GM19035 (cell line): ENCODE measurements around the gene ORM1.

ENCODE experiments used
- ATAC-seq: cut with Tn5 transposase; IDR thresholded peaks from one replicate; pipeline ENCODE4 v1.9.1; 2021; ENCODE audit not compliant: unreplicated experiment

Gene ORM1

DNA sequence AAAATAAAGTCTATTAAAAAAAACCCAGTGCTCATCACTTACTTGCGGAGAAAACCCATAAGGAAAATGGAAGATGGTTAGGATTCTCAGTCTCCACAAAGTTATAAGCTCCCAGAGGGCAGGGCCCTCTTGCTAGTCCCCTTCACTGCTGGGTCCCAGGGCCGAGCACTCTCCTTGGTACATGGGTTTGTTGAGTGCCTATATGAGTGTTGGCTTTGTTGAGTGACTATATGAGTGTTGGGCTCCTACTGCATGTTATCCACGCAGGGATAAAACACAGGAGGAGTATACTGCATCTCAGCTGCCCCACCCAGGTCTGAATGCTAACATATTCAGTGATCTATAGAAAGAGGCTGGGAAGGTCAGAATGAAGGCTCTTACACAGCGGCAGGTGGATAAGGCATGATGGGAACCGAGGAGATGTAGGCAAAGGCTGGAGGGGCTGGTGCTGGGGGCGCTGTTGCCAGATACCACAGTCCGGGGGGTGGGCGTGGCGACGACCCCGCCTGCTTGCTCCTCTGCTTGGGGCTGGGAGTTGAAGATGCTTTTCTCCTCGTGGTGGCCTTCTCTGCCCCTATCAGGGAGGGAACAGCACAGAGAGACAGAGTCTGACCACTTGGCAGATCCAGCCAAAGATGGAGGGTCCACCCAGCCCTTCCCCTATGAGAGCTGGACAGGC, 18.4 kb downstream of the ORM1 start:
- no peak for ATAC-seq

GRCh38 chr9:114341991-114342390, 19.1 kb downstream of the ORM1 start:
- ATAC-seq: no peak

GRCh38 chr9:114342755-114343440, 20.0 kb downstream of the ORM1 start:
- no peak for ATAC-seq

DNA sequence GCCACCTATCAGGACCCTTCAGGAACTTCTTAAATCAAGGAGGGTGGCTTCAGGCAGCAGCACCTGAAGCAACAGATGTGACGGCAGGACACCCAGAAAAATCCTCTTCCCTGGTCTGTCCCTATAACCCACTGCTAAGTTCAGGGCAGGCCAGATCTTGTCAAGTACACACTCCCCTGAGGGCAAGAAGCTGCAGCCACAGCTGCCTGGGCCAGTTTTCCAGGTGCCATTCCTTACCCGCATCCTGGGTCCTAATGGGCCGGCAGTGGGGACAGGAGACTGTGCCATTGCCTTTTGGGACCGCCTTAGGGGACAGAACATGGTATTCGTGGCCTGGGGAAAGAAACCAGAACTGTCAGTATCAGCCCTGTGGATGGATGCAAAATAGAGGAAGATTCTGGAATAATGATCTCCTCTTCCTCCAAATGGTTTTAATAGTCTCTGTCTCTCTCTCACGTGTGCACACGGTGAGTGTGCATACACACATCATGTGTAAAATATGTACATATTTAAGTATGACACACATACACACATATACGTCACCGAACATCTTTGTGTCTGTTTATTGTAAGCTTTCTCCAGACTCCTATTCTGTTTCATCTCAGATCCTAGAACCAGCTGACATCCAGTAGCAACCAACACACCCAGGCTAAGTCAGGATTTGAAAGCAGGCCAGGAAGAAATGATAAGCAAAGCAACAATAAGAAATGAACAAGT, 20.7 kb downstream of the ORM1 start:
- ATAC-seq: no peak

DNA sequence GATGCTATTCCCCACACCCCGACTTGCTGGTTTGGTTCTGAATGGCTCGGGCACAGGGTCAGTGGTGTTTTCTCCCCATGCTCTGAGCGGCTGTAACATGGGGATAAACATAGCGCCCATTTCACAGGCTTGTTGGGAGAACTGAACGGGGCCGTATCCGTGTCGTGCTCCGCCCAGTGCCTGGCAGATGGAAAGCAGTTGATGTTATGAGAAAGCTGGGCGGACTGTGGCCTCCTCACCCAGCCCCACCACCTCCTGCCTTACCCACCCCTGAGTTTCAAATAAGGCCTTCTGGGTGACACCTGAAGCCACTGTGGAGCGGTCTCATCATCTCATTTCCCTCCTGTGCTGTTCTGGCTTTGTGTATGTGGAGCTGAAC, 21.3 kb downstream of the ORM1 start:
- no peak for ATAC-seq

DNA sequence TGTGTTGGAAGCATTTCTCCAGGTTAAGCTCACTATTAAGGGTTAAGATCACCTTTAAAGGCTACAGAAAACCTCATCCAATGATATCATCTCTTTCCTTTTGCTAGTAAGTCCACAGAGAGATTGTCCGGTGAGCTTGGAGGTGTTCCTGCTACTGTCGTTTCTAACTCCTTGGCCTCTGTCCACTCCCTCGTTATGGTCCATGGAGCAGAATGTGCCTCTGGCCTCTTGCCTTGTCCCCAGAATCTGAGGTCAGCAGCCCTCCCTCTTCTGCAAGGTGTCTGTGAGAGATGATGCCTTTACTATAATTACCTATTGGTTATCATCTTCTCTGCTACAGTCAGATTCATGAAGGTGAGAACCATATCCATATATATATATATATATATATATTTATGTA, 21.8 kb downstream of the ORM1 start:
- no peak for ATAC-seq

GRCh38 chr9:114345493-114346065, 22.7 kb downstream of the ORM1 start:
- ATAC-seq: no peak

GRCh38 chr9:114346146-114346545, 23.2 kb downstream of the ORM1 start:
- no peak for ATAC-seq

GRCh38 chr9:114347675-114348074, 24.8 kb downstream of the ORM1 start:
- no peak for ATAC-seq

DNA sequence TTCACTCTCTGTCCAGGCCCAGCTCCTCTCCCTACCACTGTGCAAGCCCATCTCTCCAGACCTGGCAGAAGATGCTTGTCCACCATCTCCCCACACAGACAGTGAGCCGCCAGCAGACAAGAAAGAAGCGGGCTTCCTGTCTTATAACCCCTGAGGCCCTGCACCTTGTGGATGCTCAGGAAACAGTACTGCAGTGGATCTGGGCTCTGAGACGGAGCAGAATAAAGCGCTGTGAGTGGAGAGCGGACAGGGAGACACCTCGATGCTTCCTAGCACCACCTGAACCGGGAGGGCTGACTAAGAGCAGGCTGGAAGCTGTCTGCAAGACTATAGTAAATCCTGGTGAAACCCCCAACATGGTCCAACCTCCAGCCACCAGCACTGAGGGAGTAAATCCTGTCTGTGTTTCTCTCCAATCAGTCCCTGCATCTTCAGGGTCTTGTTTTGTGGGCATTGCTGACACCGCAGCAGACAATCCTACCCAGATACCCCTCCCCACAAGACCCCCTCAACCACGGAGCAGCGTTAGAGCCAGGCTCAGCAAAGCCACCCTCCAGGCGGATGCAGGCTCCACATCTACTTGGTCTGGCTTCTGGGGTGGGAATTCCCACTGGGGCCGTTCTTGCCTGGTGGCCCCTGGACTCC, 25.5 kb downstream of the ORM1 start:
- ATAC-seq: no peak

- ATAC-seq: peak; percentile 89
Observed at GRCh38 chr9:114348906-114349482, 26.1 kb downstream of the ORM1 start.

DNA sequence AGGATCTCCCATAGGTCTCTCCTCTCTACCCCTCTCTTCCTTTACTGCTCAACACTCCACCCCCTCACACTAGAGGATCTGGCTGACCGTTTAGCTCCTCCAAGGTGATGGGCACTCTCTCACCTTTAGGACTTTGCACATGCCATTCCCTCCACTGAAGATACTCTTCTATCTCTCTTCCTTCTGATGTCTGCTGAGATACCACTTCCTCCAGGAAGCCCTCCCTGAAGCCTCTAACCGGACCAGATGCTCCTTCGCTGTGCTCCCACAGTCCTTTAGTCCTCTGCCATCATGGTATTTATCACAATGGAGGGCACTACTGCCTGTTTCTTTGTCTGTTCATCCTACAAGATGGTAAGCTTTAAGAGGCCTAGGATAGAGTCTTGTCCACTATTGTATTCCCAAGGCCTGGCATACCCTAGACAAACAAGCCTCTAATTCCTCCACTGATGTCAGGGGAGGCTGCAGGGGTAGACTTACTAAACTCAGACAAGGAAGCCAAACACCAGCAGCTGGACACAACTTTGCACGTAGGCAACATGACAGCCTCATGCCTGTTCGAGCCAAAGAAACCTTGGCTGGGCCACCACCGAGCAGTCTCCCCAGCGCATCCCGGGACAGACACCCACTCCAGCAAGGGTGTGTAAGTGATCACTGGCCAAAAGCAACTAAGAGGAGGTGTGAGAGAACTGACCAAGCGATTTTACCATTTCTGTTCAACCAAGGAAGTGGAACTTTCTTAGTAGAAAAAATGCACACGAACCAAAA, 27.0 kb downstream of the ORM1 start:
- ATAC-seq: no peak

- ATAC-seq: no peak
Observed at GRCh38 chr9:114350636-114351401, 27.9 kb downstream of the ORM1 start.

DNA sequence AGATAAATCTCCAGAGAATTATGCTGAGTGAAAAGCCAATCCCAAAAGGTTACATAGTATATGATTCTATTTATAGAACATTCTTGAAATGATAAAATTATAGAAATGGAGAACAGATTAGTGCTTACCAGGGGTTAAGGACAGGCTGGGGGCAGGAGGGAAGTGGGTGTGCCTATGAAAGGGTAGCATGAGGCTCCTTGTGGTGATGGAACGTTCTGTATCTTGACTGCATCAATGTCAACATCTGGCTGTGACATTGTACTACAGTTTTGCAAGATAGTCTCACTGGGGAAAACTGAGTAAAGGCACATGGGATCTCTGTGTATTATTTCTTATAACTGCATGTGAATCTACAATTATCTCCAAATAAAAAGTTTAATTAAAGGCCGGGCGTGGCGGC, 29.0 kb downstream of the ORM1 start:
- ATAC-seq: no peak

- ATAC-seq: no peak
Observed at GRCh38 chr9:114355821-114356220, 32.9 kb downstream of the ORM1 start.

- no peak for ATAC-seq
Observed at GRCh38 chr9:114356792-114357191, 33.9 kb downstream of the ORM1 start.

DNA sequence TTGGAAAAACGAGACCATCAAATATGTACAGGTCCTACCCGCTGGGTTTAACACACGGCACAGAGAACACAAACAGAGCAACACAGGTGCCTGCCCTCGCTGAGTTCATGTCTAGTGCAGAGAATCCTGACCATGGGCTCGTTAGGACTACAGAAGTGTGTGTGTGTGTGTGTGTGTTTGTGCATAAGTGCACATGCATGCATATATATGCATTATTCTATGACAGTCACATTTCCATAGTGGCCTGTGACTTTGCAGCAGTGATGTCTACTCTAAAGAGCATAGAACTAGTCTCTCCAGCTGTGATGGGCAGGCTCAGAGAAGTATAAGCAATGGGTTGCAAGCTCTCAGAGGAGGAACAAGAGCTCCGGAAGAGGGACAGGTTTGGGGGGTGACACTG, 34.5 kb downstream of the ORM1 start:
- no peak for ATAC-seq

GRCh38 chr9:114357911-114358328, 35.0 kb downstream of the ORM1 start:
- no peak for ATAC-seq

GRCh38 chr9:114359801-114360200, 36.9 kb downstream of the ORM1 start:
- ATAC-seq: no peak

- no peak for ATAC-seq
Observed at GRCh38 chr9:114361542-114361941, 38.6 kb downstream of the ORM1 start.
